ENCODE results near the gene CNNM2. TPM values are rescaled to one million over a fixed set of nuclear protein-coding genes. Genes with fewer than 3 reads are reported as not detected.

Gene CNNM2
- total RNA-seq, 2 donors from 2014 or later, result 9.0 to 10.9 TPM

DNA sequence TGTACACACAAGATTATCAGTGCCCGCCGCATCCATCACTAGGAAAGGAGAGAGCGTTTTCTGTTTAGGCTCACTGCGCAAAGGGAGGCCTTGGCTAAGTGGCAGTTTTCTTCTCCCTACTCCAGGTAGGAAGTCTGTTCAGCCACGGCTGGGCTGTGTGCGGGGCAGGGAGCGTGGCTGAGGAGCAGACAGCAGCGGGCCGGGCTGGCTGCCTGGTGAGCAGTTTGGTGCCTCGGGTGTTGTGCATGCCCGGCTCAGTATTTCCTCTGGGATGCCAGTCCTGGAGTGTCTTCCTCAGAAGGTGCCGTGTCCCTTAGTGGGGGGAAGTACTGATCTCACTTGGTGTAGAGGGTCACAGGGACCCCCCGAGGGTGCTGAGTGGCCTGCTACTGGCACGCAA, 160.6 kb downstream of the CNNM2 start:
- peaks cover 2 to 3% of the 10 kb centered on the region in 2 donors for H3K36me3 Mint-ChIP-seq (ENCODE audit: insufficient read depth in 2 of 2)
- no peak overlapping the region for H3K27ac Mint-ChIP-seq
- H3K4me1 Mint-ChIP-seq (ENCODE audit: low read depth), result peaks cover 6% of the 10 kb centered on the region
- H3K27me3 Mint-ChIP-seq (ENCODE audit: low read depth), result no peaks in the 10 kb centered on the region
- no peaks in the 10 kb centered on the region for H3K9me3 Mint-ChIP-seq
- DNase-seq (no peak), ATAC-seq (replicated peaks in 1 of 2) (peak in 1 of 2 donors; percentile 5)
- no peak overlapping the region for H3K4me3 Mint-ChIP-seq

- no peak for ATAC-seq (replicated peaks in 1 of 2)
- Mint-ChIP-seq H3K4me1 (ENCODE audit: low read depth) (peaks cover 6% of the 10 kb centered on the region), H3K27me3 (ENCODE audit: low read depth) (no peaks in the 10 kb centered on the region), H3K36me3 (ENCODE audit: insufficient read depth in 2 of 2) (peaks cover 2 to 3% of the 10 kb centered on the region in 2 donors), H3K9me3 (no peaks in the 10 kb centered on the region), H3K4me3 (no peak overlapping the region), H3K27ac (no peak overlapping the region)
- DNase-seq, result no peak
Measured at GRCh38 chr10:103079100-103079499, 161.0 kb downstream of the CNNM2 start.

DNA sequence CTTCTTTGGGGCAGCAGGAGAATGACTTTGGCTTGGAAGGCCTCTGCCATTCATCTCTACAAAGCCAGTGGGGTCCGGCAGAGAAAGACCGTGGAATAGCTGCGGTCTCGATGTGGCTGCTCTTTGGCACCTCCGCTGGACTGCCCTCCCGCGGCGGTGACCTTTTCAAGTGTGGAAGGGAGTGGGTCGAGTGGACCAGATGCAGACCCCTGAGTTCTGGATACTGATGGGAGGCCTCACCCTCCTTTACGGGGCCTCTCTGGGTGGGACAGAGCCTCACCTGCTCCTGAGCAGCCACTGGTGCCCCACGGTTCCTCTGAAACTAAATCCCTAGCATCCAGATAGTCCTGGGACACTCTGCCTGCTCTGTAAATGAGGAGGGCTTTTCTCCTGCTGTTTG, 161.9 kb downstream of the CNNM2 start:
- Mint-ChIP-seq H3K36me3 (ENCODE audit: insufficient read depth in 2 of 2) (peaks cover 2 to 3% of the 10 kb centered on the region in 2 donors), H3K9me3 (no peaks in the 10 kb centered on the region), H3K4me3 (no peak overlapping the region), H3K27me3 (ENCODE audit: low read depth) (no peaks in the 10 kb centered on the region), H3K4me1 (ENCODE audit: low read depth) (peaks cover 6% of the 10 kb centered on the region), H3K27ac (no peak overlapping the region)
- DNase-seq (no peak), ATAC-seq (replicated peaks in 1 of 2) (no peak)

- peaks cover 2 to 3% of the 10 kb centered on the region in 2 donors for H3K36me3 Mint-ChIP-seq (ENCODE audit: insufficient read depth in 2 of 2)
- peak overlapping the region; percentile 24 for H3K27ac Mint-ChIP-seq
- no peaks in the 10 kb centered on the region for H3K27me3 Mint-ChIP-seq (ENCODE audit: low read depth)
- H3K4me1 Mint-ChIP-seq (ENCODE audit: low read depth), result peaks cover 6% of the 10 kb centered on the region
- ATAC-seq (replicated peaks in 1 of 2) (peak; percentile 37 to 51), DNase-seq (peak in 1 of 2 donors; percentile 16)
- no peaks in the 10 kb centered on the region for H3K9me3 Mint-ChIP-seq
- H3K4me3 Mint-ChIP-seq, result no peak overlapping the region
Measured at GRCh38 chr10:103080891-103081581, 162.9 kb downstream of the CNNM2 start.

- ATAC-seq (replicated peaks in 1 of 2), result no peak
- H3K27ac Mint-ChIP-seq, result peak overlapping the region; percentile 45
Measured at GRCh38 chr10:103082683-103083082, 164.6 kb downstream of the CNNM2 start.

DNA sequence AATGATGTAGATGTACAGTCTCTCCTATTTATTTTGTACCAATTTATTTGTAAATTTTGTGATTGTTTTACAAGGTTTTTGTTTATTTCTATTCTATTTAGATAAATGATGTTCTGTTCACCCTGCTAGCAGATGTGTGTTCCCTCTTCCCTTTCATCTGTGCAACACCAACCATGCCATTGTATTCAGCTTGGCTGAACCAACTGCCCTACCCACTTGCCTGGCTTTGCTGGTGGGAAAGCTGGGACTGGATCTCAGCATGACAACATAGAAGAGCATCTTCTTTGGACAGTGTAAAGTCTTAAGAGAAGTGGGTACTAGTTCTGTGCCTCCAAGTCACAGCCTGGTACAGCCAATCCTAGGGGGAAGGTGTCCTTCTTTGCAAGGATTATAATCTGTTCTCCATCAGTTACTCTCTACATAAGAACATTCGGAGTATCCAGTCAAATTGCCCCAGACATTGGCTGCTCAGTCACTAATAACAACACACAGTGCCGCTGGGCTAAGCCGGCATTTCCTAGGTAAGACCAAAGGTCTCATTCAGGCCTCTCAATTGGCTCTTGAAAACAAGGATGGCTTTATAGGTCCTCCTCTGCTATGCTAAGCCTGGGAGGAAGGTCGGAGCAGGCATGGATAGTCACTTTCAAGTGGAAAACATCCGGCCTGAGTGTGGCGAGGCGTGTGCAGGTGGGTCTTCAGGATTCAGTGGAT, 165.3 kb downstream of the CNNM2 start:
- Mint-ChIP-seq H3K36me3 (ENCODE audit: insufficient read depth in 2 of 2) (no peaks in the 10 kb centered on the region), H3K4me3 (no peak overlapping the region), H3K9me3 (no peaks in the 10 kb centered on the region), H3K27ac (peak overlapping the region; percentile 45), H3K4me1 (ENCODE audit: low read depth) (peaks cover 6% of the 10 kb centered on the region), H3K27me3 (ENCODE audit: low read depth) (no peaks in the 10 kb centered on the region)
- DNase-seq, result no peak
- ATAC-seq (replicated peaks in 1 of 2), result no peak

More at GRCh38 chr10:103082683-103083082, 164.6 kb downstream of the CNNM2 start:
- Mint-ChIP-seq H3K4me3 (no peak overlapping the region), H3K4me1 (ENCODE audit: low read depth) (peaks cover 6% of the 10 kb centered on the region), H3K36me3 (ENCODE audit: insufficient read depth in 2 of 2) (peaks cover 0 to 1% of the 10 kb centered on the region in 2 donors), H3K27me3 (ENCODE audit: low read depth) (no peaks in the 10 kb centered on the region), H3K9me3 (no peaks in the 10 kb centered on the region)
- DNase-seq, result no peak

DNA sequence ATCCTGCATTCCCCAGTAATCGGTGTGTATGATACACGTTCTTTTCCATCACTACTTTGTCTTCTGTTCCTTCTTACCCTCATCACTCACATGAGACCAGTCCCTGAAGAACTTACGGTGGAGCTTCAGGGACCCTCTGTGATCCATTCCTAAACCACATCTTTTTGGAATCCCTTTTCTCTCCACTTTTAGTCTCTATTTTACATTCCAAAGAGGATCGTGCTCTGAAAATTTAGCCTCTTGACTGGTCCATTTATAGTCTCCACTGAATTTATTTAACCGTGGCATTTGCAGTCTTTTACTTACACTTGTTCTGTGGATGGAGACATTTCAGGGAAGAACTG, 165.9 kb downstream of the CNNM2 start:
- H3K4me1 Mint-ChIP-seq (ENCODE audit: low read depth), result peaks cover 6% of the 10 kb centered on the region
- no peaks in the 10 kb centered on the region for H3K9me3 Mint-ChIP-seq
- no peak for ATAC-seq (replicated peaks in 1 of 2)
- H3K36me3 Mint-ChIP-seq (ENCODE audit: insufficient read depth in 2 of 2), result peaks cover 0 to under 1% of the 10 kb centered on the region in 2 donors
- H3K27me3 Mint-ChIP-seq (ENCODE audit: low read depth), result no peaks in the 10 kb centered on the region
- H3K27ac Mint-ChIP-seq, result no peak overlapping the region
- no peak overlapping the region for H3K4me3 Mint-ChIP-seq
- DNase-seq, result no peak

DNA sequence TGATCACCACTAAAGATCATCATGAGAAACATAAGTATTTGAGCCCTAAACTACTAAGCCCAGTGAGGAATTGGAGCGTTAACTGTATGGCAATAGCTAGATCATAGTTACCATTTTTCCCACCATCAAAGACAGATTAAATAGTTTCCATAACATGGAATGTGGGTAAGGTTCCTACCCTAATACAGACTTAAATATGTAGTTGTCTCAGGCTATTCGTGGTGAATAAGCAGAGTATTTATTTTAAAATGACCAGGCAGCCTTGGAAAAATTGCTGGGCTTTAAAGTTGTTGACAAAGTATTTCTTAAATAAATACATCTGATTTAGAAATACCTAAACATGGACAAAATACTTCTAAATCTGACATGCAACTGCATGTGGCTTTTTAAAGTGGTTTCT, 168.2 kb downstream of the CNNM2 start:
- H3K9me3 Mint-ChIP-seq, result no peaks in the 10 kb centered on the region
- H3K27me3 Mint-ChIP-seq (ENCODE audit: low read depth), result no peaks in the 10 kb centered on the region
- no peak overlapping the region for H3K27ac Mint-ChIP-seq
- no peaks in the 10 kb centered on the region for H3K4me1 Mint-ChIP-seq (ENCODE audit: low read depth)
- no peak for DNase-seq
- no peak for ATAC-seq (replicated peaks in 1 of 2)
- no peak overlapping the region for H3K4me3 Mint-ChIP-seq
- H3K36me3 Mint-ChIP-seq (ENCODE audit: insufficient read depth in 2 of 2), result peaks cover 0 to 14% of the 10 kb centered on the region in 2 donors

- no peak overlapping the region for H3K4me3 Mint-ChIP-seq
- no peak overlapping the region for H3K27ac Mint-ChIP-seq
- no peaks in the 10 kb centered on the region for H3K4me1 Mint-ChIP-seq (ENCODE audit: low read depth)
- peaks cover 2 to 14% of the 10 kb centered on the region in 2 donors for H3K36me3 Mint-ChIP-seq (ENCODE audit: insufficient read depth in 2 of 2)
- H3K27me3 Mint-ChIP-seq (ENCODE audit: low read depth), result no peaks in the 10 kb centered on the region
- DNase-seq (no peak), ATAC-seq (replicated peaks in 1 of 2) (no peak)
- no peaks in the 10 kb centered on the region for H3K9me3 Mint-ChIP-seq
Measured at GRCh38 chr10:103086799-103087198, 168.7 kb downstream of the CNNM2 start.

- Mint-ChIP-seq H3K27ac (no peak overlapping the region), H3K27me3 (ENCODE audit: low read depth) (no peaks in the 10 kb centered on the region), H3K36me3 (ENCODE audit: insufficient read depth in 2 of 2) (peaks cover 6 to 23% of the 10 kb centered on the region in 2 donors), H3K9me3 (no peaks in the 10 kb centered on the region), H3K4me3 (no peak overlapping the region), H3K4me1 (ENCODE audit: low read depth) (no peaks in the 10 kb centered on the region)
- DNase-seq, result no peak
- ATAC-seq (replicated peaks in 1 of 2), result no peak
Measured at GRCh38 chr10:103089493-103089892, 171.4 kb downstream of the CNNM2 start.

- Mint-ChIP-seq H3K27ac (no peak overlapping the region), H3K36me3 (ENCODE audit: insufficient read depth in 2 of 2) (peaks cover 6 to 28% of the 10 kb centered on the region in 2 donors), H3K4me1 (ENCODE audit: low read depth) (no peaks in the 10 kb centered on the region)
Measured at GRCh38 chr10:103090911-103091310, 172.8 kb downstream of the CNNM2 start.

GRCh38 chr10:103095005-103095404, 176.9 kb downstream of the CNNM2 start:
- no peak overlapping the region for H3K27ac Mint-ChIP-seq
- DNase-seq (no peak), ATAC-seq (replicated peaks in 1 of 2) (no peak)
- H3K9me3 Mint-ChIP-seq, result no peaks in the 10 kb centered on the region
- H3K4me3 Mint-ChIP-seq, result no peak overlapping the region
- peaks cover 6 to 24% of the 10 kb centered on the region in 2 donors for H3K36me3 Mint-ChIP-seq (ENCODE audit: insufficient read depth in 2 of 2)
- H3K27me3 Mint-ChIP-seq (ENCODE audit: low read depth), result no peaks in the 10 kb centered on the region
- H3K4me1 Mint-ChIP-seq (ENCODE audit: low read depth), result peaks cover 5% of the 10 kb centered on the region

More at GRCh38 chr10:103090911-103091310, 172.8 kb downstream of the CNNM2 start:
- DNase-seq, result no peak
- ATAC-seq (replicated peaks in 1 of 2), result no peak
- Mint-ChIP-seq H3K27me3 (ENCODE audit: low read depth) (no peaks in the 10 kb centered on the region), H3K4me3 (no peak overlapping the region), H3K9me3 (no peaks in the 10 kb centered on the region)

- Mint-ChIP-seq H3K36me3 (ENCODE audit: insufficient read depth in 2 of 2) (peaks cover 6 to 19% of the 10 kb centered on the region in 2 donors), H3K27ac (no peak overlapping the region), H3K4me3 (no peak overlapping the region)
Measured at GRCh38 chr10:103096130-103096529, 178.0 kb downstream of the CNNM2 start.

More at GRCh38 chr10:103096130-103096529, 178.0 kb downstream of the CNNM2 start:
- H3K4me1 Mint-ChIP-seq (ENCODE audit: low read depth), result peaks cover 5% of the 10 kb centered on the region
- H3K9me3 Mint-ChIP-seq, result no peaks in the 10 kb centered on the region
- no peaks in the 10 kb centered on the region for H3K27me3 Mint-ChIP-seq (ENCODE audit: low read depth)
- ATAC-seq (replicated peaks in 1 of 2) (no peak), DNase-seq (no peak)
